Liver (tissue), 9 donors: ENCODE results near the gene TNPO2. TPM values are rescaled to one million over a fixed set of nuclear protein-coding genes. Genes with fewer than 3 reads are reported as not detected.

Experiments used
- DNase-seq: peaks from one replicate; pipeline ENCODE4 v3.0.0-alpha.2; 2017; ENCODE audit warnings: low spot score
- H3K27ac ChIP-seq, 2 donors: one replicate each; pipeline ENCODE4 v1.7.0; 2013; ENCODE audit warnings: inconsistent platforms in 2 of 2, low read length in 2 of 2, control low read depth in 1 of 2, low read depth in 1 of 2, mild to moderate bottlenecking in 1 of 2
- H3K27me3 ChIP-seq, 4 donors: one replicate each; pipeline versions ENCODE4 v1.6.1 to v1.7.0; 2013; ENCODE audit warnings: low read length in 3 of 4, inconsistent platforms in 1 of 4, mild to moderate bottlenecking in 1 of 4, moderate library complexity in 1 of 4; ENCODE audit not compliant: control insufficient read depth in 4 of 4, insufficient read depth in 4 of 4
- H3K36me3 ChIP-seq, 4 donors: one replicate each; pipeline versions ENCODE4 v1.6.1 to v1.7.0; 2013; ENCODE audit warnings: low read length in 3 of 4, mild to moderate bottlenecking in 3 of 4, low read depth in 1 of 4, moderate library complexity in 1 of 4; ENCODE audit not compliant: control insufficient read depth in 4 of 4, insufficient read depth in 3 of 4
- H3K4me1 ChIP-seq, 4 donors: one replicate each; pipeline versions ENCODE4 v1.6.1 to v1.7.0; 2013; ENCODE audit warnings: low read length in 3 of 4, mild to moderate bottlenecking in 3 of 4, moderate library complexity in 1 of 4; ENCODE audit not compliant: control insufficient read depth in 4 of 4, insufficient read depth in 4 of 4
- H3K4me3 ChIP-seq, 3 donors: one replicate each; pipeline versions ENCODE4 v1.6.1 to v1.7.0; 2013; ENCODE audit warnings: low read length in 3 of 3, control low read depth in 1 of 3, low read depth in 1 of 3, mild to moderate bottlenecking in 1 of 3
- H3K9ac ChIP-seq, 2 donors: one replicate each; pipeline ENCODE4 v1.7.0; 2013; ENCODE audit warnings: low read length in 2 of 2, mild to moderate bottlenecking in 2 of 2, moderate library complexity in 2 of 2, control low read depth in 1 of 2, low read depth in 1 of 2
- H3K9me3 ChIP-seq, 4 donors: one replicate each; pipeline versions ENCODE4 v1.6.1 to v1.7.0; 2013; ENCODE audit warnings: low read length in 3 of 4; ENCODE audit not compliant: control insufficient read depth in 4 of 4
- CTCF ChIP-seq: fragments of 150-350 bp; IDR thresholded peaks from 2 replicates; pipeline ENCODE4 v1.5.1; 2017; ENCODE audit warnings: improper control_type of control experiment, low read depth, low read length; ENCODE audit not compliant: missing input control
- FOXA1 ChIP-seq: IDR thresholded peaks from 2 replicates; pipeline ENCODE4 v1.6.1; 2016; ENCODE audit warnings: antibody characterized with exemption
- HNF4A ChIP-seq, 2 donors: conservative IDR thresholded peaks; 2 replicates each; pipeline ENCODE4 v1.6.1; 2016; ENCODE audit warnings: antibody characterized with exemption in 2 of 2, mild to moderate bottlenecking in 2 of 2
- HNF4G ChIP-seq: IDR thresholded peaks from 2 replicates; pipeline ENCODE4 v1.6.1; 2016; ENCODE audit warnings: antibody characterized with exemption
- MAX ChIP-seq: IDR thresholded peaks from 2 replicates; pipeline ENCODE4 v1.6.1; 2016; ENCODE audit warnings: antibody characterized with exemption
- RAD21 ChIP-seq, 2 donors: IDR thresholded peaks; 2 replicates each; pipeline ENCODE4 v1.6.1; 2016; ENCODE audit warnings: antibody characterized with exemption in 2 of 2, mild to moderate bottlenecking in 2 of 2
- REST ChIP-seq: IDR thresholded peaks from 2 replicates; pipeline ENCODE4 v1.6.1; 2016; ENCODE audit warnings: antibody characterized with exemption, mild to moderate bottlenecking
- SP1 ChIP-seq: IDR thresholded peaks from 2 replicates; pipeline ENCODE4 v1.6.1; 2018; ENCODE audit warnings: antibody characterized with exemption, mild to moderate bottlenecking
- TAF1 ChIP-seq: conservative IDR thresholded peaks from 2 replicates; pipeline ENCODE4 v1.6.1; 2016; ENCODE audit warnings: antibody characterized with exemption, mild to moderate bottlenecking
- ZBTB33 ChIP-seq: IDR thresholded peaks from 2 replicates; pipeline ENCODE4 v1.6.1; 2016; ENCODE audit warnings: antibody characterized with exemption
- WGBS: extraction: QIAGEN DNeasy Blood & Tissue Kit; methylation state at CpG from one replicate; pipeline ENCODE4 v1.1.7; 2013; 5-methylcytosine and 5-hydroxymethylcytosine counted together
- polyA plus RNA-seq, 2 donors: library from polyadenylated mRNA; stranded (reverse) in 1 of 2; unstranded in 1 of 2; fragments of 200-250 nt in 1 of 2; fragments of >200 nt in 1 of 2; fragmentation: Nextera tagmentation in 1 of 2; extraction: Ambion mirVana in 1 of 2; gene quantifications; one replicate each; pipeline versions ENCODE4 v1.2.1 to v1.2.3, GENCODE V29; 2013 to 2015
- total RNA-seq, 2 donors: library from RNA; depleted of rRNA; stranded (reverse); fragments of >200 nt; gene quantifications; one replicate each; pipeline ENCODE4 v1.2.3, GENCODE V29; 2014
- donor health status: healthy.
- donor health status: healthy.
- donor health status: healthy.
- donor health status: healthy.
- donor health status: healthy.

Gene TNPO2
- total and polyA plus RNA-seq, 4 donors, result 6.3 to 22.2 (median 15.8) TPM

GRCh38 chr19:12751635-12752034 lies 27.9 kb upstream of the TNPO2 start, which contains the start of gene BEST2 (continued):
- no peak for TF ChIP-seq REST

- H3K9ac ChIP-seq, result no peak overlapping the region
- 66% methylated on average over 9 of the region's 9 CpGs for WGBS
- no peak overlapping the region for H3K27ac ChIP-seq
- no peaks in the 10 kb centered on the region for H3K4me1 ChIP-seq
- H3K36me3 ChIP-seq, result peaks cover 7 to 11% (median 8%) of the 10 kb centered on the region in 4 donors
- peaks cover 0 to 2% (median 0%) of the 10 kb centered on the region in 4 donors for H3K27me3 ChIP-seq
- H3K4me3 ChIP-seq, result no peak overlapping the region
- H3K9me3 ChIP-seq, result no peaks in the 10 kb centered on the region
- no peak for DNase-seq
- TF ChIP-seq CTCF (no peak), REST (no peak), FOXA1 (no peak), SP1 (no peak), HNF4G (no peak), MAX (no peak), HNF4A (conservative IDR thresholded peaks at IDR 0.05) (no peak), RAD21 (IDR thresholded peaks at IDR 0.05) (no peak), TAF1 (no peak), ZBTB33 (no peak)
Measured at GRCh38 chr19:12750851-12751250, 27.1 kb upstream of the TNPO2 start.
